H1 (cell line): ENCODE measurements around the gene COBLL1. TPM values are rescaled to one million over a fixed set of nuclear protein-coding genes. Genes with fewer than 3 reads are reported as not detected.

Source experiments
- CTCF ChIA-PET: fragments of 300-600 bp; sonication (Branson Sonifier 250); formaldehyde crosslinking; loops from one replicate; lab custom pipeline; 2021; ENCODE audit not compliant: partially characterized antibody; lab: Charles Lee
- POLR2A ChIA-PET: fragments of 300-600 bp; sonication (Branson Sonifier 250); formaldehyde crosslinking; loops from one replicate; lab custom pipeline; 2021; ENCODE audit warnings: inconsistent platforms; ENCODE audit not compliant: partially characterized antibody; lab: Charles Lee
- DNase-seq, 2 experiments: peaks; one replicate each; pipeline versions ENCODE4 v3.0.0 to v3.0.0-alpha.2; 2010 to 2022; ENCODE audit warnings: low spot score in 2 of 2, low read depth in 1 of 2, mixed read lengths in 1 of 2
- FAIRE-seq: peaks from 2 replicates; lab custom pipeline; 2011; peaks lifted over from hg19 to GRCh38; lab: Jason Lieb, UNC
- H2AFZ ChIP-seq: 2 replicates; pipeline ENCODE4 v1.8.1; 2012; ENCODE audit warnings: low read length, inconsistent platforms
- H2AK5ac ChIP-seq: 2 replicates; pipeline ENCODE4 v1.6.1; 2013; ENCODE audit warnings: low read depth, low read length
- H2BK120ac ChIP-seq: replicated peaks from 2 replicates; pipeline ENCODE3; 2013; ENCODE audit warnings: low read depth, low read length, inconsistent platforms
- H2BK12ac ChIP-seq: 2 replicates; pipeline ENCODE4 v1.6.1; 2013; ENCODE audit warnings: low read depth, low read length
- H2BK15ac ChIP-seq: 2 replicates; pipeline ENCODE4 v1.6.1; 2013; ENCODE audit warnings: low read length
- H2BK20ac ChIP-seq: 2 replicates; pipeline ENCODE4 v1.6.1; 2013; ENCODE audit warnings: low read length
- H2BK5ac ChIP-seq: 2 replicates; pipeline ENCODE4 v1.6.1; 2013; ENCODE audit warnings: low read depth, low read length
- H3K14ac ChIP-seq: 2 replicates; pipeline ENCODE4 v1.6.1; 2013; ENCODE audit warnings: inconsistent platforms; ENCODE audit not compliant: insufficient read length
- H3K18ac ChIP-seq: 2 replicates; pipeline ENCODE4 v1.6.1; 2013; ENCODE audit warnings: low read length; ENCODE audit errors: extremely low read depth
- H3K23ac ChIP-seq: 2 replicates; pipeline ENCODE4 v1.6.1; 2013; ENCODE audit warnings: inconsistent platforms; ENCODE audit not compliant: insufficient read length
- H3K23me2 ChIP-seq: 2 replicates; pipeline ENCODE4 v1.6.1; 2013; ENCODE audit warnings: low read depth, low read length
- H3K27ac ChIP-seq: 2 replicates; pipeline ENCODE4 v1.6.1; 2011; ENCODE audit warnings: low read depth, low read length, inconsistent platforms
- H3K27me3 ChIP-seq, 4 experiments: replicated peaks in 1 of 4; 1 replicate in 1 of 4; 2 replicates in 3 of 4; pipeline versions ENCODE4 v1.6.1 to v1.8.1; 2011 to 2013; ENCODE audit warnings: low read length in 3 of 4, mild to moderate bottlenecking in 3 of 4, inconsistent platforms in 2 of 4, mixed read lengths in 2 of 4, moderate library complexity in 1 of 4; ENCODE audit not compliant: control insufficient read depth in 3 of 4, insufficient read depth in 3 of 4; ENCODE audit errors: extremely low read depth in 1 of 4
- H3K36me3 ChIP-seq, 4 experiments: 2 replicates each; pipeline versions ENCODE4 v1.6.1 to v1.8.1; 2011 to 2013; ENCODE audit warnings: mild to moderate bottlenecking in 4 of 4, low read length in 3 of 4, moderate library complexity in 2 of 4, control low read depth in 1 of 4, inconsistent platforms in 1 of 4; ENCODE audit not compliant: insufficient read depth in 4 of 4, control insufficient read depth in 2 of 4
- H3K4ac ChIP-seq: replicated peaks from 2 replicates; pipeline ENCODE3; 2013; ENCODE audit warnings: low read length, low read depth, mixed read lengths, inconsistent platforms; ENCODE audit not compliant: insufficient read length
- H3K4me1 ChIP-seq, 4 experiments: replicated peaks in 1 of 4; 1 replicate in 1 of 4; 2 replicates in 3 of 4; pipeline versions ENCODE4 v1.6.1 to v1.8.1; 2011 to 2013; ENCODE audit warnings: low read length in 3 of 4, inconsistent platforms in 2 of 4, mixed read lengths in 1 of 4; ENCODE audit not compliant: insufficient read depth in 4 of 4, control insufficient read depth in 3 of 4
- H3K4me2 ChIP-seq, 2 experiments: 2 replicates each; pipeline versions ENCODE4 v1.6.1 to v1.8.1; 2011 to 2013; ENCODE audit warnings: low read depth in 2 of 2, low read length in 2 of 2, control low read depth in 1 of 2, inconsistent platforms in 1 of 2, mild to moderate bottlenecking in 1 of 2; ENCODE audit not compliant: insufficient read depth in 1 of 2
- H3K4me3 ChIP-seq, 4 experiments: fragments of 200-600, 300-600 bp in 1 of 4; sonication (generic), shearing (Covaris generic), sonication (Bioruptor Twin) in 1 of 4; 2 replicates each; pipeline versions ENCODE4 v1.5.1 to v1.8.1; 2011 to 2016; ENCODE audit warnings: low read length in 4 of 4, low read depth in 3 of 4, control low read depth in 2 of 4, inconsistent platforms in 2 of 4, mild to moderate bottlenecking in 2 of 4, mixed read lengths in 1 of 4, moderate library complexity in 1 of 4; ENCODE audit not compliant: insufficient read depth in 2 of 4; ENCODE audit errors: extremely low read depth in 1 of 4
- H3K56ac ChIP-seq: replicated peaks from 2 replicates; pipeline ENCODE3; 2013; ENCODE audit warnings: low read depth, mild to moderate bottlenecking, mixed read lengths, low read length, inconsistent platforms; ENCODE audit not compliant: insufficient read length
- H3K79me1 ChIP-seq: 2 replicates; pipeline ENCODE4 v1.6.1; 2013; ENCODE audit warnings: low read depth, low read length, control low read depth
- H3K79me2 ChIP-seq, 2 experiments: 2 replicates each; pipeline versions ENCODE4 v1.6.1 to v1.8.1; 2012 to 2013; ENCODE audit warnings: low read length in 2 of 2, mild to moderate bottlenecking in 2 of 2, inconsistent platforms in 1 of 2; ENCODE audit not compliant: insufficient read depth in 2 of 2, control insufficient read depth in 1 of 2
- H3K9ac ChIP-seq, 4 experiments: replicated peaks in 1 of 4; 1 replicate in 1 of 4; 2 replicates in 3 of 4; pipeline versions ENCODE4 v1.6.1 to v1.8.1; 2011 to 2013; ENCODE audit warnings: low read depth in 3 of 4, low read length in 3 of 4, control low read depth in 2 of 4, mild to moderate bottlenecking in 2 of 4, moderate library complexity in 2 of 4, inconsistent platforms in 1 of 4; ENCODE audit errors: extremely low read depth in 1 of 4
- H3K9me3 ChIP-seq, 2 experiments: 2 replicates each; pipeline versions ENCODE4 v1.6.1 to v1.8.1; 2012 to 2013; ENCODE audit warnings: mild to moderate bottlenecking in 2 of 2, moderate library complexity in 2 of 2, control low read depth in 1 of 2, inconsistent platforms in 1 of 2, low read depth in 1 of 2, low read length in 1 of 2, mixed read lengths in 1 of 2; ENCODE audit not compliant: insufficient read depth in 2 of 2
- H4K20me1 ChIP-seq, 2 experiments: replicated peaks in 1 of 2; 2 replicates each; pipeline versions ENCODE3 to v1.8.1; 2011 to 2013; ENCODE audit warnings: inconsistent platforms in 2 of 2, low read length in 2 of 2, mild to moderate bottlenecking in 1 of 2; ENCODE audit not compliant: insufficient read depth in 2 of 2, control insufficient read depth in 1 of 2
- H4K5ac ChIP-seq: 2 replicates; pipeline ENCODE4 v1.6.1; 2013; ENCODE audit warnings: low read length, low read depth, mixed read lengths, inconsistent platforms; ENCODE audit not compliant: insufficient read length
- H4K8ac ChIP-seq: 2 replicates; pipeline ENCODE4 v1.8.0; 2013; ENCODE audit warnings: mild to moderate bottlenecking, moderate library complexity, low read length, inconsistent platforms; ENCODE audit not compliant: insufficient read depth; ENCODE audit errors: extremely low read depth
- H4K91ac ChIP-seq: replicated peaks from 2 replicates; pipeline ENCODE3; 2013; ENCODE audit warnings: low read length, mixed read lengths, inconsistent platforms; ENCODE audit not compliant: insufficient read length
- CHD1 ChIP-seq: IDR thresholded peaks from 2 replicates; pipeline ENCODE4 v1.6.1; 2012; ENCODE audit warnings: low read depth, low read length, improper control_type of control experiment
- CTCF ChIP-seq, 3 experiments: IDR thresholded peaks; 1 replicate in 2 of 3; 2 replicates in 1 of 3; pipeline versions ENCODE4 v1.5.1 to v1.6.1; 2011; ENCODE audit warnings: low read length in 3 of 3, mild to moderate bottlenecking in 3 of 3, inconsistent platforms in 2 of 3, low read depth in 1 of 3, moderate library complexity in 1 of 3; ENCODE audit not compliant: insufficient read depth in 1 of 3; ENCODE audit errors: control extremely low read depth in 1 of 3
- EZH2 ChIP-seq: fragments of 200-600 bp; sonication (generic); IDR thresholded peaks from 2 replicates; pipeline ENCODE4 v1.7.1; 2012; ENCODE audit warnings: low read depth, mild to moderate bottlenecking, moderate library complexity, low read length, inconsistent platforms; ENCODE audit not compliant: severe bottlenecking
- KDM4A ChIP-seq: IDR thresholded peaks from one replicate; pipeline ENCODE4 v1.7.1; 2012; ENCODE audit warnings: low read depth, mild to moderate bottlenecking, moderate library complexity, low read length, inconsistent platforms; ENCODE audit not compliant: severe bottlenecking
- SIN3A ChIP-seq, 2 experiments: IDR thresholded peaks in 1 of 2; conservative IDR thresholded peaks in 1 of 2; 2 replicates each; pipeline ENCODE4 v1.6.1; 2011 to 2012; ENCODE audit warnings: low read length in 2 of 2, improper control_type of control experiment in 1 of 2, low read depth in 1 of 2, mild to moderate bottlenecking in 1 of 2
- SIRT6 ChIP-seq: IDR thresholded peaks from one replicate; pipeline ENCODE4 v1.7.1; 2012; ENCODE audit warnings: low read length, inconsistent platforms
- SUZ12 ChIP-seq: fragments of 200-600 bp; sonication (generic); IDR thresholded peaks from 2 replicates; pipeline ENCODE4 v1.6.1; 2012; ENCODE audit warnings: mild to moderate bottlenecking, inconsistent platforms, low read length, moderate library complexity, mixed read lengths
- WGBS, 2 experiments: shearing (Covaris generic) in 1 of 2; methylation state at CpG; one replicate each; pipeline versions ENCODE4 v1.1.6 to v1.1.7; 2013 to 2015; ENCODE audit warnings: low lambda C conversion rate in 2 of 2, mixed read lengths in 2 of 2, inconsistent platforms in 1 of 2, low coverage in 1 of 2, missing lambda C conversion rate in 1 of 2; ENCODE audit not compliant: insufficient replicate concordance in 2 of 2, insufficient coverage in 1 of 2, insufficient read length in 1 of 2; ENCODE audit errors: extremely low coverage in 1 of 2, missing lambda C conversion rate in 1 of 2; 5-methylcytosine and 5-hydroxymethylcytosine counted together
- polyA plus RNA-seq, 7 experiments: library from polyadenylated mRNA; depleted of rRNA in 3 of 7; stranded (reverse) in 5 of 7; unstranded in 2 of 7; fragments of >200 nt in 5 of 7; fragments of 200-250 nt in 2 of 7; gene quantifications; 1 replicate in 5 of 7; 2 replicates in 1 of 7; 4 replicates in 1 of 7; pipeline versions ENCODE4 v1.2.1 to v1.2.3, GENCODE V29; 2011 to 2013; ENCODE audit warnings: missing spikeins in 2 of 7, mixed read lengths in 2 of 7
- total RNA-seq: library from RNA; stranded (reverse); fragmentation: NEBNext Ultra II Directional; extraction: Animal tissue kit (Norgen Biotek cat#: 25700); gene quantifications from 2 replicates; pipeline ENCODE4 v1.2.1, GENCODE V29; 2021

The COBLL1 gene
- total and polyA plus RNA-seq, 2 of the 8 experiments (the other 6 are each of a cell fraction or from before 2014, with no cell fraction given) = 2.2 to 6.2 TPM

DNA sequence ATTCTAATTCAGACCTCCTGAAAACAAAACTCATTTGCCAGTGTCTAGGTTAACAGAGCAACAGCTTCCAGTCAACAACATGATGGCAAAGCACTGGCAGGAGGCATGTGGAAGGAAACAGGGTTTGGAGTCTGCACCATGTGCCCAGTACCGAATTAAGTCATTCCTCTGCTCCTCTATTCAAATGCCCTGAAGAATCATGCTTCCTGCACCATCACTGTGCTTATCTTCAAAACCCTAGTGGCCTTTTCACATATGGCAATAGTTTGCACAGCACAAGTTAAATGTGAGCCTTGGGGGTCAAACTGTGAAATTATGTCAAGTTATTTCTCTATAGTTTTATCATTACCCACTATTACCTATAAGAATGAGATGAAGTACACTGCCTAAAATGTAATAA, 145.0 kb downstream of the COBLL1 start:
- FAIRE-seq = peak; percentile 32
- ChIA-PET POLR2A (no interaction called here), CTCF (interaction anchor here (0.6 to 1.2 kb wide), 4 partner anchors 10 to 59 kb away, joined by 3 to 4 read pairs (median 4); no protein-coding TSS in a partner anchor)
- Histone ChIP-seq H3K79me1 (no peaks in the 10 kb centered on the region), H3K9ac (no peak overlapping the region), H3K9me3 (no peaks in the 10 kb centered on the region), H3K18ac (no peak overlapping the region), H2BK12ac (no peak overlapping the region), H4K91ac (no peak overlapping the region), H2BK5ac (no peak overlapping the region), H2BK15ac (no peak overlapping the region), H3K36me3 (no peaks in the 10 kb centered on the region), H3K4me2 (no peak overlapping the region), H4K8ac (no peak overlapping the region), H3K4me3 (no peak overlapping the region), H3K79me2 (no peaks in the 10 kb centered on the region), H3K27me3 (no peaks in the 10 kb centered on the region), H3K23ac (peak overlapping the region; percentile 12), H4K5ac (no peak overlapping the region), H2AFZ (no peak overlapping the region), H2AK5ac (no peak overlapping the region), H2BK20ac (no peak overlapping the region), H3K23me2 (no peaks in the 10 kb centered on the region), H2BK120ac (no peak overlapping the region), H3K4me1 (no peaks in the 10 kb centered on the region), H3K4ac (no peak overlapping the region), H3K14ac (peak overlapping the region; percentile 87), H3K56ac (no peak overlapping the region), H3K27ac (no peak overlapping the region), H4K20me1 (no peaks in the 10 kb centered on the region)
- no peak for TF ChIP-seq CHD1
- TF ChIP-seq SIRT6 = no peak
- TF ChIP-seq SIN3A (conservative IDR thresholded peaks at IDR 0.05 in 1 of 2, IDR thresholded peaks at IDR 0.05 in 1 of 2; ENCODE audit: low read depth in 1 of 2, low read length in 2 of 2) = no peak
- TF ChIP-seq EZH2 = no peak
- no peak for TF ChIP-seq KDM4A
- no peak for TF ChIP-seq SUZ12
- peak in 1 of 3 experiments; percentile 2; a peak in 1 of 4 replicates for TF ChIP-seq CTCF (IDR thresholded peaks at IDR 0.05; ENCODE audit: control extremely low read depth in 1 of 3, insufficient read depth in 1 of 3, low read depth in 1 of 3, low read length in 3 of 3)
- 95% methylated on average over 1 of the region's 1 CpG; no CpG with 5 or more reads in 1 of the 2 experiments for WGBS, 2 experiments
- DNase-seq = no peak
